GM13977 (cell line): Measurements from ENCODE around the gene LRRC8B.

Experiments used
- DNase-seq: peaks from one replicate; pipeline ENCODE4 v3.0.0; 2012; ENCODE audit warnings: low spot score
- CTCF ChIP-seq: IDR thresholded peaks from 2 replicates; pipeline ENCODE4 v1.5.1; 2012; ENCODE audit warnings: mild to moderate bottlenecking, control low read depth; ENCODE audit not compliant: insufficient read depth; ENCODE audit errors: extremely low read depth, missing control alignments
- in situ Hi-C: fragments of 300-500 bp; cut with MboI; formaldehyde crosslinking; loops from one replicate; pipeline ENCODE4 v1.12.0; 2022; ENCODE audit warnings: low sequenced_read_pairs, low pct_unique_long_range_greater_than_20kb, mixed read lengths, inconsistent platforms; ENCODE audit not compliant: unreplicated experiment

Gene LRRC8B

GRCh38 chr1:89566761-89567174 lies 42.1 kb downstream of the LRRC8B start:
- no peak for TF ChIP-seq CTCF
- DNase-seq: no peak
- in situ Hi-C loops: no loop called here

GRCh38 chr1:89567797-89568196 lies 43.2 kb downstream of the LRRC8B start:
- DNase-seq: no peak
- in situ Hi-C loops: no loop called here
- TF ChIP-seq CTCF: no peak

DNA sequence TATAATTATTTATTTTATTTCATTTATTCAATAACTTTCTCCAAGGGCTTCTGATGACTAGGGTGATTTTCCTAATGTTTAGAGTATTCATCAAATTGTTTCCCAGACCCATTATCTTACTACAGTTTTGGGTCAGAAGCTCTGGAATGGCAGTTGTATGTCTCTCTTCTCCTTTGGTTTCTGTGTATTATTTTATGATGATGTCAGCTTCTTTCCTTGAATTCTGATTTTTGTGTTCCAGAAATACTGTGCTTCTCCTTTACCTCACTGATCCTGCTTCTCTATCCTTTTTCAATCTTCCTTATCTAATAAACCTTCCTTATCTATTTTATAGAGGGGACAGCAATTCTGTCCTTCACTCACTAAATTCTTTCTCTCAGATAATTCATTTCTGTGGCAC lies 48.8 kb downstream of the LRRC8B start:
- in situ Hi-C loops: no loop called here
- no peak for TF ChIP-seq CTCF
- no peak for DNase-seq

DNA sequence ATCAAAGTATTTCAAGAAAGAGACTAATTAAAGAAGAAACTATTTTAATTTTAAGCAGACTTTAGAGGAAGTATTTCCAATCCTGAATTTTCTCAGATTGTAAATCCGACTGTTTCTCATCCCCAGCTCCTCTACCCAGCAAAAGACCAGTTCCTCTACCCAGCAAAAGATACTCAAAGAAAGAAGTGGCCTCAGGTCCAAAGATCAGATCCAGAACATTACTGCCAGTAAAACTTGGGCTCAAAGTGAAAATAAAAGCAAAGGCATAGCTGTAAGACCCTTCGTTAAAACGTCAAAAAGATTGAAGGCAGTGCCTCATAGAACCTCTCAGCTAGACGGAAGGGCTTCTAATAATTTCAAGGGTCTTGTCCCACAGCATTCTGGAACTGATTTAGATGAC lies 50.0 kb downstream of the LRRC8B start:
- DNase-seq: no peak
- no peak for TF ChIP-seq CTCF
- in situ Hi-C loops: no loop called here

DNA sequence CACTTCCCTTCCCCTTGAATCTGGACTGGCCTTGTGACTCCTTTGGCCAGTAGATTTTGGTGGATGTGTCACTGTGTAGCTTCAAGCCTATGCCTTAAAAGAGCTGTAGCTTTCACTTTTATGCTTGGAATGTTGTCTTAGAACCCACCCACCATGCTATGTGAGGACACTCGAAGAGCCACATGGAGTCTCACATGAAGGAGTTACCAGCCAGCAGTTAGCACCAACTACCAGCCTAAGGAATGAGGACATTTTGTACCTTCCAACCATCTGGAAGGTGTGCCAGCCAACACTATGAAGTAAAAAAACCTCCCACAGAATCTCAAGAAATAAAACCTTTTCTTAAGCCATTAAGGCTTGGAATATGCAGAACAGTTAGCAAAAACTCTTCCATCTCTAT lies 50.6 kb downstream of the LRRC8B start:
- no peak for DNase-seq
- in situ Hi-C loops: no loop called here
- TF ChIP-seq CTCF: no peak

GRCh38 chr1:89576013-89576412 lies 51.4 kb downstream of the LRRC8B start:
- DNase-seq: no peak
- no peak for TF ChIP-seq CTCF
- in situ Hi-C loops: no loop called here

DNA sequence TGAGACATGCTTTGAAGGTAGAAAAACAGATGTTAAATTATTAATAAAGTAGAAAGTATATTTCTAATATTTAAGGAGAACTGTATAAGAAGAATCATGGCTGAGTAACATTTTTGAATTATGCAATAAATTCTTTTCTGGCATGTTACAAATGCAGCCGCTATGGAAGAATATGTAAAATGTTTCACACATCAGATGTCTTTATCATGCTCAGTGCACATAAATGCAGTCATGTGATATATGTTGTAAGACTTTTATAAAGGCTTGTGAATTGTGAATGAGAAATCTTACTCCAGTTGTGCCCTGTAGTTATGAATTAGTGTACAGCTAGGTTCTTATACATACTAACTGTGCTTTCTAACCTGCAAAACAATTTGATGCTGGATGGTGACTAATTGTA lies 53.5 kb downstream of the LRRC8B start:
- TF ChIP-seq CTCF: no peak
- in situ Hi-C loops: no loop called here
- no peak for DNase-seq
